SHP77 (cell line): ENCODE results near the gene NECTIN2.
"Not testable (repeated sequence)": the region's sequence is repeated elsewhere in the genome, so short reads cannot be mapped to it uniquely, and the experiment has no call there.

Experiments used
- DNase-seq, 2 experiments: peaks; one replicate each; lab custom pipeline; 2025; lab: John Stamatoyannopoulos, UW

The NECTIN2 gene

DNA sequence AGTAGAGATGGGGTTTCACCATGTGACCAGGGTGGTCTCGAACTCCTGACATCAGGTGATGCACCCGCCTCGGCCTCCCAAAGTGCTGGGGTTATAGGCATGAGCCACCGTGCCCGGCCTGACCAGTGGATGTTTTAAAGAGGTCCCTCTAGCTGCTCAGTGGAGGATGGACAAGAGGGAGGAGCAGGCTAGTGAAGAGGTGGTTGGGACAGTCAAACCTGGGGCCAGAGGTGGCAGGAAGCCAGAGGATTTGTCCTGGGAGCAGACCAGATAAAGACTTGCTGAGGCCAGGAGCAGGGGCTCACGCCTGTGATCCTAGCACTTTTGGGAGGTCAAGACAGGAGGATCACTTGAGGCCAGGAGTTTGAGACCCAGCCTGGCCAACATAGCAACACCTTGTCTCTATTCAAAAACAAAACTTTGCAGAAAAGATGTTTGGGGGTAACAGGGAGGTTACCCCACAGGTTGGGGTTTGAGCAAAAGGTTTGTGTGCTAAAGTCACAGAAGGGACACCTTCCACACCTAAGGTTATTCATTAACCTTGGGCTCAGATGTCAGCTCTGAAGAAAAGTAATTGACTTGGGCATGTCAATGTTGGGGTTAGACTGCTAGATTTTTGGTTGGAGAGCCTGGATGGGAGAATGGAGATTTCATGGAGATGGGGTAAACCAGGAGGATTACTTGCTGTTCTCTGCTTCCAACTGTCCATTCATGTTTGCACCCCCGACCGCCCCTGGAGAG, 28.2 kb upstream of the NECTIN2 start:
- DNase-seq: no peak

DNA sequence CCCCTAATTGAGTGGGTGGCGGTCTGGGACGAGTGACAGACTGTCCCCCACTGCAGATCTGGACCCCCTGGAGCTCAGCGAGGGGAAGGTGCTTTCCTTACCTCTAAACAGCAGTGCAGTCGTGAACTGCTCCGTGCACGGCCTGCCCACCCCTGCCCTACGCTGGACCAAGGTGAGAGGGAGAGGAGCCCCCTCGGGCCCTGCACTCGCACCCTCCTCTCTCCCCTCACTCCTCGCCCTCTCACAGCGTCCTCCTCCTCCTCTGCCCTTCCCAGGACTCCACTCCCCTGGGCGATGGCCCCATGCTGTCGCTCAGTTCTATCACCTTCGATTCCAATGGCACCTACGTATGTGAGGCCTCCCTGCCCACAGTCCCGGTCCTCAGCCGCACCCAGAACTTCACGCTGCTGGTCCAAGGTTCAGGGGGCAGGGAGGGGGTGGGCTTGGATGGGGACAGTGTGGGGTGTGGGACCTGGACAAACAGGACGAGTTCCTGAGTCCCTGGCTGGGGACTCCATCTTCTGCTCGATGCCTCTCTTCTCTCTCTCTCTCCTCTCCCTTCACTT, 27.5 kb upstream of the NECTIN2 start:
- no peak for DNase-seq

DNA sequence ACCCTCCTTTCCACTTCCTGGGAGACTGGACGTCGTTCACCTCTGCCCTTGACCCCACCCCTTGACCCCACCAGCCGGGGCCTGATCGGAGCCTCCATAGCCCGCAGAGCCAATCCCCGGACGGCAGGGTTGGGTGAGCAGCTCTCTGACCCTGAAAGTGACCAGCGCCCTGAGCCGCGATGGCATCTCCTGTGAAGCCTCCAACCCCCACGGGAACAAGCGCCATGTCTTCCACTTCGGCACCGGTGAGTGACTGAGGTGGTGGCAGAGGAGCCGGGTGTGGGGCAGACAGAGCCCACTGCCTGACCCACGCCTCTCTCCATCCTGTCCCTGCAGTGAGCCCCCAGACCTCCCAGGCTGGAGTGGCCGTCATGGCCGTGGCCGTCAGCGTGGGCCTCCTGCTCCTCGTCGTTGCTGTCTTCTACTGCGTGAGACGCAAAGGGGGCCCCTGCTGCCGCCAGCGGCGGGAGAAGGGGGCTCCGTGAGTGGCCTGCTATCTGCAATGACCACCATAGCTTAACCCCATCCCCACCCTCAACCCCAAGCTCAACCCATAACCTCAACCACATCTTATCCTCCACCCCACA, 26.8 kb upstream of the NECTIN2 start:
- no peak for DNase-seq

DNA sequence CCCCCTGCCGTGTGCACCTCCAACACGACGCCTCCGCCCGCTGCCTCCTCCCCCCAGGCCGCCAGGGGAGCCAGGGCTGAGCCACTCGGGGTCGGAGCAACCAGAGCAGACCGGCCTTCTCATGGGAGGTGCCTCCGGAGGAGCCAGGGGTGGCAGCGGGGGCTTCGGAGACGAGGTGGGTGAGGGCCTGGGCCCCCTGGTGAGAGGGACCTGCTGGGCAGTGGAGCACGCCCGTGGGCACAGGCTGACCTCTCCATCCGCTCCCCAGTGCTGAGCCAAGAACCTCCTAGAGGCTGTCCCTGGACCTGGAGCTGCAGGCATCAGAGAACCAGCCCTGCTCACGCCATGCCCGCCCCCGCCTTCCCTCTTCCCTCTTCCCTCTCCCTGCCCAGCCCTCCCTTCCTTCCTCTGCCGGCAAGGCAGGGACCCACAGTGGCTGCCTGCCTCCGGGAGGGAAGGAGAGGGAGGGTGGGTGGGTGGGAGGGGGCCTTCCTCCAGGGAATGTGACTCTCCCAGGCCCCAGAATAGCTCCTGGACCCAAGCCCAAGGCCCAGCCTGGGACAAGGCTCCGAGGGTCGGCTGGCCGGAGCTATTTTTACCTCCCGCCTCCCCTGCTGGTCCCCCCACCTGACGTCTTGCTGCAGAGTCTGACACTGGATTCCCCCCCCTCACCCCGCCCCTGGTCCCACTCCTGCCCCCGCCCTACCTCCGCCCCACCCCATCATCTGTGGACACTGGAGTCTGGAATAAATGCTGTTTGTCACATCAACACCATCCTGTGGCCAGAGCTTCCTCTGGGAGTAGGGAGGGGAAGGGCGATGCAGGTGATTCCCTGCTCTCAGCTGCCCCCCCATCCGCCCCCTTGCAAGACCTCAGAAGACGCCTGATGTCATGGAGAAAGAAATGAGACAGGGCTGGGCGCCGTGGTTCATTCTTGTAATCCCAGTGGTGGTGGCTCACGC, 25.2 kb upstream of the NECTIN2 start:
- no peak for DNase-seq

DNA sequence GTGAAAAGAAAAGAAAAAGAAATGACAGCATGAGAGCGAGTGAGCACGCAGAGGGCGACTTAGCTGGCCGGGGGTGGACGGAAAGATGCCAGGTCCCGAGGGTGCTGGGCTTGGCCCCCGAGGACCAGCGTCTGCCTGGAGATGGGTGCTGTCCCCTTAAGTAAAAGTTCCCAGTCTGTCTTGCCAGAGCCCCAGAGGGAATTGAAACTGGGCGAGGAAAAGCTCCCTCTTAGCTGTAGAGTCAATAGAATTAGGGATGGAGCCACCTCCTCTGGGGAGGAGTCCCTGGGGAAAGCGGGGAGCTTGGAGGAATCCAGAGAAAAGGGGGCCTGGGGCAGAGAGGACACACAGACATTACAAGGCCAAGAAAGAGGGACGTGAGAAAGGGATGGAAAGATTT, 23.9 kb upstream of the NECTIN2 start:
- DNase-seq: no peak

DNA sequence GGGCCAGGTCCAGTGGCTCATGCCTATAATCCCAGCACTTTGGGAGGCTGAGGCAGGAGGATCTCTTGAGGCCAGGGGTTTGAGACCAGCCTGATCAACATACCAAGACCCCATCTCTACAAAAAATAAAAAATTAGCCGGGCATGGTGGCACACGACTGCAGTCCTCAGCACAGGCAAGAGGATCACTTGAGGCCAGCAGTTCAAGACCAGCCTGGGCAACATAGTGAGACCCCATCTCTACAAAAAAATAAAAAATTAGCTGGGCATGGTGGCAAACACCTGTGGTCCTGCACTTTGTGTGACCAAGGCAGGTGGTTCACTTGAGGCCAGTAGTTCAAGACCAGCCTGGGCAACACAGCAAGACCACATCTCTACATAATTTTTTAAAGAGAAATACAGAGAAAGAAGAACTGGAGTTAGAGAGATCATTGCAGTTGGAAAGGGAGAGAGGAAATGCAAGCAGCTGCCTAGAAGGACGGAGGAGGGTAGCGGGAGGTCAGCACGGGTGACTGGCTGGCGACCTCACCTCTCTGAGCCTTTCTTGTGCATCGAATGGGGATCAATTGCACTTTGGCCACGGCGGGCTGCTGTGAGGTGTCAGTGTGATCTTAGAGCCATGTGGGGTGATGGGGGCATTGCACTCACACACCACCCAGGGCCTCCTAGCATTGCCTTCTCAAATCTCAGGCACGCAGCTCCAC, 23.3 kb upstream of the NECTIN2 start:
- no peak for DNase-seq

DNA sequence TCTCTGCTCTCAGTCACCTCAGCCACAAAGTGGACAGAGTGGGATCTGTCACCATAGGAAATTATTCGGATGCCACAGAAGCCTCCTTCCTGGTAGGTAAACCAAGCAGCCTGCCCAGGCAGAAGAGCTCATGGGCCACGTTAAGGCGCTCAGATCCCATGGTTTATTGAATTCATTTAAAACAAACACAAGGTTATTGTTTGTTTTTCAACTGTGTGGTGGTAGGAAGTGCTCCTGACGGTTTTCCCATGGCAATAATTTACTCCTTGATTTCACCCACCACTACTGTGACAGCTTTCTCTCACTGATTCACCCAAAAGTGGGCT, 22.8 kb upstream of the NECTIN2 start:
- DNase-seq: no peak

DNA sequence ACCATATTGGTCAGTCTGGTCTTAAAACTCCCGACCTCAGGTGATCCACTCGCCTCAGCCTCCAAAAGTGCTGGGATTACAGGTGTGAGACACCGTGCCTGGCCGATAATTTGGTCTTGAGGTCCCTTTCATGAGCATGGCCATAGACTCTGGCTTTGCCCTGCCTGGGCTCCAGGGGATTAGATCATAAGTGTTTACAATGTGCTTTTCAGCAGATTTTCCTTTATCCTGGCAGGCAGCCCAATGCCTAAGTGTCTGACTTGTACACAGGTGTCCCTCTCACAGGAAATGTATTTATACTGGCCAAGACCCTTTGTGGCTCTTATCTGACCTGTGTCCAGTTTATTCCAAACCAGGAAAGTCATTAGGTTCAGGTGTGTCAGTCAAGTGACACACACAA, 21.3 kb upstream of the NECTIN2 start:
- peak; percentile 76 to 83 for DNase-seq

DNA sequence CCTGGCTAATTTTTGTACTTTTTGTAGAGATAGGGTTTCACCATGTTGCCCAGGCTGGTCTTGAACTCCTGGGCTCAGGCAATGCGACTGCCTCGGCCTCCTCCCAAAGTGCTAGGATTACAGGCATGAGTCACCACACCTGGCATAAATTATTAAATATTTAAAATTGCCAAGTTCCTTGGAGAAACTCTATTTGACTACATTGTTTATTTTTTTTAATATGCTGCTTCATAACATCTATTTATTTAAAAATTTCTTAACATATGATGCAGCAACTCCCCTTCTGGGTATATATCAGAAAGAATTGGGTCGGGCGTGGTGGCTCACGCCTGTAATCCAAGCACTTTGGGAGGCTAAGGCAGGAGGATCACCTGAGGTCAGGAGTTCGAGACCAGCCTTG, 13.2 kb upstream of the NECTIN2 start:
- DNase-seq: not testable (repeated sequence)

DNA sequence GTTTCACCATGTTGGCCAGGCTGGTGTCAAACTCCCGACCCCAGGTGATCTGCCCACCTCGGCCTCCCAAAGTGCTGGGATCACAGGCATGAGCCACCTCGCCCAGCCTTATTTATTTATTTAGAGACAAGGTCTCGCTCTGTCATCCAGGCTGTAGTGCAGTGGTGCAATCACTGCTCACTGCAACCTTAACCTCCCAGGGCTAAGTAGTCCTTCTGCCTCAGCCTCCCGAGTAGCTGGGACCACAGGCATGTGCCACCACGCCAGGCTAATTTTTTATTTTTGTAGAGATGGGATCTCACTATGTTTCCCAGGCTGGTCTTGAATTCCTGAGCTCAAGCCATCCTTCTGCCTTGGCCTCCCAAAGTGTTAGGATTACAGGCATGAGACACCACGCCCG, 11.7 kb upstream of the NECTIN2 start:
- not testable (repeated sequence) for DNase-seq

DNA sequence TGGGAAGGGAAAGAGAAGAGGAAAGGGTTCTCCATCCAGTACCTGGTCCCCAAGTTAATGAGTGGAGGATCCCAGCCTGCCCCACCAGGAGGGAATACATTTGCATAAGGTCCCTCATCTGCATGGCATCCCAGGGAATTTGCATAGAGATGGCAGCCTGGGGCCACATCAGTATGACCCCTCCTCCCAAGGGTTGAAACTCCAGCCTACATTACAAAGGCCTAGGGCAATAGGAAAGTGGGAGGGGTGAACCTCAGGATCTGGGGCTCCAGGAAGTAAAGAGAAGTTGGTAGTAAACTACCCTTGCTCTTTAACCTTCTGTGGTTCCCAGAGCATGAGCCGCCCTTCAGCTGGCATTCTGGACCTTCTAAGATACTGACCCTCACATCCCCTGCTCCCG, 6.8 kb upstream of the NECTIN2 start:
- no peak for DNase-seq

DNA sequence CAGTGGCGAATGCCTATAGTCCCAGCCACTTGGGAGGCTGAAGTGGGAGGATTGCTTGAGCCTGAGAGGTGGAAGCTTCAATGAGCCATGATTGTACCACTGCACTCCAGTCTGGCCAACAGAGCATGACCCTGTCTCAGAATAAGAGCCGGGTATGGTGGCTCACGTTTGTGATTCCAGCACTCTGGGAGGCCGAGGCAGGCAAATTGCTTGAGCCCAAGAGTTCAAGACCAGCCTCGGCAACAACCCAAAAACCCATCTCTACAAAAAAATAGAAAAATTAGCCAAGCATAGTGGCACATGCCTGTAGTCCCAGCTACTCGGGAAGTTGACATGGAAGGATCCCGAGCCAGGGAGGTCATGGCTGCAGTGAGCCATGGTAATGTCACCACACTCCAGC, 5.3 kb upstream of the NECTIN2 start:
- DNase-seq: no peak

DNA sequence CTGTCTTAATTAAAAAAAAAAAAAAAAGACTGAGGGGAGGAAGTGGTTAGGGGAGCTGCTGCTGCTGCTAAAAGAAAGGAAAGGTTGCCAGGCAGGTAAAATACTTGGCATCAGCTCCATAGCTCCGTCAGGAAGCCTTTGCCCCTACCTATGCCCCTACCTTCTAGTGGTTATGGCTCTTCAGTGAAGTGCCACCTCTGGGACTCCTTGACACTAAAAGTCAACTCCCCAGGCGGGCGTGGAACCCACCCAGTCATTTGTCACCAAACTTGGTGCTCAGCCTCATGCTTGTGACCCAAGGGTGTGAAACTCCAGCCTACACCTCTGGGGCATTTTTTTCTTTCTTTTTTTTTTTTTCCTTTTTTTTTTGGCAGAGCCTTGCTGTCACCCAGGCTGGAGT, 4.9 kb upstream of the NECTIN2 start:
- no peak for DNase-seq

DNA sequence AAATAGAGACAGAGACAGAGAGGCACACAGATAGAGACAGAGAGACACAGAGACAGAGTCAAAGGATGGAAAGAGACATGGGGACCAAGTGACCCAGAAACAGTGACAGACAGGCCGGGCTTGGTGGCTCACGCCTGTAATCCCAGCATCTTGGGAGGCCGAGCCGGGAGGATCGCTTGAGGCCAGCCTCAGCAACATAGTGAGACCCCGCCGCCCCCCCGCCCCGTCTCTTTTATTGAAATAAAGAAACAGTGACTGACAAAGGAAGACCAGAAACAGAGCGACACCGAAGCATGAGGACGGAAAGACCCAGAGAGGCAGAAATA, 848 bp upstream of the NECTIN2 start:
- DNase-seq: no peak

DNA sequence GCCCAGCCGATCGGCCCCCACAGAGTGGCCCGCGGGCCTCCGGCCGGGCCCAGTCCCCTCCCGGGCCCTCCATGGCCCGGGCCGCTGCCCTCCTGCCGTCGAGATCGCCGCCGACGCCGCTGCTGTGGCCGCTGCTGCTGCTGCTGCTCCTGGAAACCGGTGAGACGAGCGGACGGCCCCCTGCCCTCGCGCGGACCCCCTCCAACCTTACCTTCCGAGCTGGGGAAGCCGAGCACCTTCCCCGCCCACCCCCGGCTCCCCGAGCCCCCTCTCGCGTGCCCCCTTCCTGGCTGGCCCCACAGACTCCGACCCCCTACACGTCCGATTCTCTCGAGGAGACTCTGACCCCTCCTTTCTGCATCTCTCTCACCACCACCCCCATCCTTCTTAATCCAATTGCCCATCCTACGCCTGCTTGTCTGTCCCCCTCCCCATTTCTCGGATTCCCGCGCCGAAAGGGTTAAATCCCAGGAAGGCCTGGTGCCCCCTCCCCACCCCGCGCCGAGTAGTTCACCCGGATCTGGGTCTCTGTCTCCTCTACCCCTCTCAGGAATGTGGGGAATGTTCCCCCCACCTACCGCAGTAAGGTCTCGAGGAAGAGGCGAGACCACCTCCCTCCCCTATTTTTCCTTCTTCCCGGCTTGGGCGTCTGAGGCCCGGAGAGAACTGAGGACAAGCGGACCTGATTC, 502 bp downstream of the NECTIN2 start:
- no peak for DNase-seq

DNA sequence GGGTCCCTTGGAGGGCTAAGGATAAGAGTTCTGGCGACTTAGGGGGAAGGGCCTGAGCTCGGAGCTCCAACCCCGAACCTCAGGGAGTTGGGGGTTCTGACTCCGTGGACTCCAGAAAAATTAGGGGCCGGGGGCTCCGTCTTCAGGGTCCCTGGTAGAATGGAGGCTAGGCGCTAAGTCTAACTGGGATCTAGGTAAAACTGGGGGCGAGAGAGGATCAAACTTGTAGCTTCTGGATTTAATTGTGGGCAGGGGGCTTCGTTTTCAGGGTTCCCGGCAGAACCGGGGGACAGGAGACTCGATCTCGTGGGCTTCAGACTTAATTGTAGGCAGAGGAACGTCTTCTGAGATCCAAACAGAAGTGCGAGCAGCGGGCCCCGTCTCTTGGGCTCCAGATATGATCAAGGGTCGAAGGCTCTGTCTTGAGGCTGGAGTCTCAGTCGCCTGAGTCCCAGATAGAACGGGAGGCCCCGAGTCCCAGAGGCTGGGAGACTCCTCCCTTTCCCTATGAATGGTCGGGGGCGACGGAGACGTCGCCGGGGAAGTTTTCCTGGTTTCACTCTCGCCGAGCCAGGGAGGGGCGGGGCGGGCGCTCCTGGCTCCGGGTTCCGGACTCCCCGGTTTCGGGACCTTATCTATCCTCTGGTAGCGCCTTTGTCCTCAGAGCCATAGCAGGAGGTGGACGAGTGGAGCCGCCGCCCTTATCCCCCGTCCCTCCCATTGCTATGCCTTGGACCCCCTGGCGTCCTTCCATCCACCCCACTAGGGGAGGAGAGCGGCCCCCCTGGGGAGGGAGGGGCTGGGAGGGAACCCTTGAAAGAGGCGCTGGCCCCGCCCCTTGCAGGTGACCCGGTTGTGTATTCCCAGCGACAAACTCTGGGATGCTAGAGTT, 1.3 kb downstream of the NECTIN2 start:
- no peak for DNase-seq

DNA sequence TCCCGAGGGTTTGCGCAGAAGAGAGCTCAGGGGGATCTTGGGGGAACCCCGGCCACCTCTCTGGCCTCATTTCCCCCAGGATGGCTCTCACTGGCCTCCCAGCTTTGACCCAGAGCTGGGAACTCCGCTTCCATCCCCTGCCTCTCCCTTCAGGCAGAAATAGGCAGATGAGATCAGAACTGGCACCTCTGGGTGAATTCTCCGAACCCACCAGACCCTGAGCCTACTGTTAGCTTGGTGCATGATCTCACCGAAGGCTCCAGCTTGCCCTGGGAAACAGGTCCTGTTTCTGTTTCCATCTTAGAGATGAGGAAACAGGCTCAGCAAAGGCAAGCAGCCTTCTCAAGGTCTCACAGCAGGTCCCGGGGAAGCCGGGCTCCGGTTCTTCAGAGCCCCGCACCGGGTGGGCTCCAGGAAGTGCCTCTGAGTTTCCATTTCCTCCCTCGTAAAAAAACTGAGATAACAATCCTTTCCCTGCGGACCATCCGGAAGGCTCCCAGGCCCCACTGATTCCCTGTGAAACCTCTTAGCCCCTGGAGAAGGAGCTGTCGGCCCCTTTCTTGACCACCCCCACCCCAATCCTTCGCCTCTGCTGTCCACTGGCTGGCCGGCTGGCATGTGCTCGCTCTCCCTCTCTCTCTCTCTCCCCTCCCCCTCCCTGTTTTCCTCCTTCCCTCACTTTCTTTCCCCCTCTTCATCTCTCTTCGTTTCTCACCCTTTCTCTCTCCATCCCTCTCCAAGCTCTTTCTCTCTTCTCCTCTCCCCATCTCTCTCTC, 2.1 kb downstream of the NECTIN2 start:
- no peak for DNase-seq

DNA sequence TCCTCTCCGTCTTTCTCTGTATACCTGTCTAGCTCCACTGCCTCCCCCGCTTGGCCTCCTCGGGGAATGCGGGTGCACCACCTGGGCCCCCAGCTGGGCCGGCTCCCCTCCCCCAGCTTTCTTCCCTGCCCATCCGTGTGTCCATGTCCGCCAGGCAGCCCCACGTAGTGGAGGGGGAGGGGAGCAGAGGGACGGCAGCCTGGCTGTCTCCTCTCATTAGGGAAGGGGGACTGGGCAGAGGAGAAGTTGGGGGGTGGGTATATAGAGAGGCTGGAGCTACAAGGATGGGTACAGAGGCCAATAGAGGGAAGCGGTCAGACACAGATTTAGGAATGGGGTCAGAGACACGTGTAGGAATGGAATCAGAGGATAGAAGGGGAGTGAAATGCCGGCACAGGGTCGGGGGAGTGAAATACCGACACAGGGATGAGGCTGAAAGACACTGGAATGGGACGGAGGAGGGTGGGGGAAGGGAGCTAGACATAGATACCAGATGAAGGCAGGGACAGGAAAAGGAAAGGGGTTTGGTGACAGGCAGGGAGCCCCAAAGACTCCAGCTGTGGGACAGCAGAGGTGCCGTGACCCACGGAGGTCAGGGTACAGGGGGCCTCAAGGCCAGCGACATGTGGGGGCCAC, 2.8 kb downstream of the NECTIN2 start:
- no peak for DNase-seq

DNA sequence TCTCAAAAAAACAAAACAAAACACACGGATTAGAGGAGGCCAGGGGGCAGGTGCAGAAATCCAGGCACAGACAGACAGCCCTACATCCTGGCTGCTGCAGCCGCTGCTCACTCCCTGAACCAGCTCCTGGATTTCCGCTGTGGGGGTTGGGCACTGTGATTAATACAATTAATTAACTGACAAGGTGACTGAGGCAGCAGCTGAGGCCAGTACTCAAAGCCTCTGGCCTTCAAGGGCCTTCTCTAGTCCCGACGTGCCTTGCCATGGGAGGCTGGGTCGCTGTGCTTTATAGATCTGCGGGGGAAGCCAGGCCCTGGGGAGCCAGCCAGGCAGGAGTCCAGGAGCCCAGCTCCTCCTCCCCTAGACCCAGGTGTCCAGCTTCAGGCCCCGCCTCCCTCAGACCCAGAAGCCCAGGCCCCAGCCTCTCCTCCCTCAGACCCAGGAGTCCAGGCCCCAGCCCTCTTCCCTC, 4.6 kb downstream of the NECTIN2 start:
- DNase-seq: no peak
